ENCODE data around the gene CCDC171. TPM values are rescaled to one million over a fixed set of nuclear protein-coding genes. Genes with fewer than 3 reads are reported as not detected.

CCDC171 gene
- total and polyA plus RNA-seq, 10 of the 15 experiments (the other 5 are each of a cell fraction or from before 2014, with no cell fraction given), result 1.00 to 7.2 (median 2.8) TPM

DNA sequence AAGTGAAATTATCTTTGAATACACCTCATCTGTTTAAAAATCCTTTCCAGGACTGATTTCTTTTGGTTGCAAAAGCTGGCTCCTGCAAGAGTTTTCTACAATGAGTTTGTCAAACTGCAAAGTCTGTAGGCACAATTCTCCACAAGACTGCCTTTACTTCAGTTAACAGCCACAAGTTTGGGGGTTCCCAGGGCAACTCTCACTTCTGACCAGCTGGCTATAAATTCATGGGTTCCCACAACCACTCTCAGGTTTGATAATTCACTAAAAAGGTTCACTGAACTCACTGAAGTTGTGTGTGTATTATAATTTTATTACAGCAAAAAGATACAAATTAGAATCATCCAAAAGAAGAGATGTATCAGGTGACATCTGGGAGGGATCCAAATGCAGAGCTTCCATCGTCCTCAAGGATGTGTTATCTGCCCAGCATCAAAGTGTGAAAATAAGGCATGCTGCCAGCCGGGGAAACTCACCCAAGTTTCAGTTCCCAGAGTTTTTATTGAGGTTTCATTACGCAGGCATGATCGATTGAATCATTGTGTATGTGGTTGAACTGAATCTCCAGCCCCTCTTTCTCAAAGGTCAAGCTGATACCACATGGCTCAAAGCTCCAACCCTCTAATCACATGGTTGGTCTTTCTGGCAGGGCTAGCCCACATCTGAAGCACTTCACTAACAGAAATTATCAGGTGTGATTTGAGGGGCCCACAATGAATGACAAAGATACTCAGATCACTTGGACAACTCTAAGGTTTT, 23.1 kb upstream of the CCDC171 start (continued):
- TF ChIP-seq CEBPB (IDR thresholded peaks at IDR 0.05; ENCODE audit: borderline replicate concordance in 1 of 2, low read depth in 2 of 2, low read length in 2 of 2) (no peak), FOXK2 (IDR thresholded peaks at IDR 0.05) (no peak), NR2F1 (conservative IDR thresholded peaks at IDR 0.05) (peak; percentile 91), FOXM1 (IDR thresholded peaks at IDR 0.05; ENCODE audit: low read depth, low read length) (peak; percentile 87), TCF3 (IDR thresholded peaks at IDR 0.05; ENCODE audit: borderline replicate concordance, insufficient read depth, low read depth, low read length) (peak; percentile 81; the same call in 1 of the 2 replicates), BCL3 (IDR thresholded peaks at IDR 0.05; ENCODE audit: borderline replicate concordance, insufficient read depth, low read depth, low read length, poor library complexity, severe bottlenecking) (peak; percentile 87), CHD1 (IDR thresholded peaks at IDR 0.05; ENCODE audit: low read depth, low read length) (no peak), IRF4 (IDR thresholded peaks at IDR 0.05; ENCODE audit: low read depth, low read length) (0 out of 2 replicates have a peak, but pooled peaks have one; percentile 40), JUNB (IDR thresholded peaks at IDR 0.05) (peak; percentile 60), ZNF274 (IDR thresholded peaks at IDR 0.05; ENCODE audit: insufficient read depth, insufficient read length) (no peak), EZH2 (IDR thresholded peaks at IDR 0.05; ENCODE audit: borderline replicate concordance, control insufficient read depth, low read depth, low read length) (no peak), CBX5 (IDR thresholded peaks at IDR 0.05; ENCODE audit: low read depth) (no peak), HDAC6 (IDR thresholded peaks at IDR 0.05; ENCODE audit: unreplicated experiment) (no peak), BACH1 (IDR thresholded peaks at IDR 0.05; ENCODE audit: borderline replicate concordance) (no peak), ZBTB40 (IDR thresholded peaks at IDR 0.05; ENCODE audit: borderline replicate concordance) (no peak), RFX5 (IDR thresholded peaks at IDR 0.05; ENCODE audit: low read depth, low read length) (no peak)
- TF ChIP-seq, protein P1, sequence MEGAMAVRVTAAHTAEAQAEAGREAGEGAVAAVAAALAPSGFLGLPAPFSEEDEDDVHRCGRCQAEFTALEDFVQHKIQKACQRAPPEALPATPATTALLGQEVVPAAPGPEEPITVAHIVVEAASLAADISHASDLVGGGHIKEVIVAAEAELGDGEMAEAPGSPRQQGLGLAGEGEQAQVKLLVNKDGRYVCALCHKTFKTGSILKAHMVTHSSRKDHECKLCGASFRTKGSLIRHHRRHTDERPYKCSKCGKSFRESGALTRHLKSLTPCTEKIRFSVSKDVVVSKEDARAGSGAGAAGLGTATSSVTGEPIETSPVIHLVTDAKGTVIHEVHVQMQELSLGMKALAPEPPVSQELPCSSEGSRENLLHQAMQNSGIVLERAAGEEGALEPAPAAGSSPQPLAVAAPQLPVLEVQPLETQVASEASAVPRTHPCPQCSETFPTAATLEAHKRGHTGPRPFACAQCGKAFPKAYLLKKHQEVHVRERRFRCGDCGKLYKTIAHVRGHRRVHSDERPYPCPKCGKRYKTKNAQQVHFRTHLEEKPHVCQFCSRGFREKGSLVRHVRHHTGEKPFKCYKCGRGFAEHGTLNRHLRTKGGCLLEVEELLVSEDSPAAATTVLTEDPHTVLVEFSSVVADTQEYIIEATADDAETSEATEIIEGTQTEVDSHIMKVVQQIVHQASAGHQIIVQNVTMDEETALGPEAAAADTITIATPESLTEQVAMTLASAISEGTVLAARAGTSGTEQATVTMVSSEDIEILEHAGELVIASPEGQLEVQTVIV (IDR thresholded peaks at IDR 0.05; ENCODE audit: borderline replicate concordance, partially characterized antibody), result no peak
- TF ChIP-seq, protein P2, sequence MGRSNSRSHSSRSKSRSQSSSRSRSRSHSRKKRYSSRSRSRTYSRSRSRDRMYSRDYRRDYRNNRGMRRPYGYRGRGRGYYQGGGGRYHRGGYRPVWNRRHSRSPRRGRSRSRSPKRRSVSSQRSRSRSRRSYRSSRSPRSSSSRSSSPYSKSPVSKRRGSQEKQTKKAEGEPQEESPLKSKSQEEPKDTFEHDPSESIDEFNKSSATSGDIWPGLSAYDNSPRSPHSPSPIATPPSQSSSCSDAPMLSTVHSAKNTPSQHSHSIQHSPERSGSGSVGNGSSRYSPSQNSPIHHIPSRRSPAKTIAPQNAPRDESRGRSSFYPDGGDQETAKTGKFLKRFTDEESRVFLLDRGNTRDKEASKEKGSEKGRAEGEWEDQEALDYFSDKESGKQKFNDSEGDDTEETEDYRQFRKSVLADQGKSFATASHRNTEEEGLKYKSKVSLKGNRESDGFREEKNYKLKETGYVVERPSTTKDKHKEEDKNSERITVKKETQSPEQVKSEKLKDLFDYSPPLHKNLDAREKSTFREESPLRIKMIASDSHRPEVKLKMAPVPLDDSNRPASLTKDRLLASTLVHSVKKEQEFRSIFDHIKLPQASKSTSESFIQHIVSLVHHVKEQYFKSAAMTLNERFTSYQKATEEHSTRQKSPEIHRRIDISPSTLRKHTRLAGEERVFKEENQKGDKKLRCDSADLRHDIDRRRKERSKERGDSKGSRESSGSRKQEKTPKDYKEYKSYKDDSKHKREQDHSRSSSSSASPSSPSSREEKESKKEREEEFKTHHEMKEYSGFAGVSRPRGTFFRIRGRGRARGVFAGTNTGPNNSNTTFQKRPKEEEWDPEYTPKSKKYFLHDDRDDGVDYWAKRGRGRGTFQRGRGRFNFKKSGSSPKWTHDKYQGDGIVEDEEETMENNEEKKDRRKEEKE (IDR thresholded peaks at IDR 0.05), result no peak

Measured in GM12878 (cell line).